ENCODE results near the gene ST6GALNAC5.
"Not testable (repeated sequence)": the region's sequence is repeated elsewhere in the genome, so short reads cannot be mapped to it uniquely, and the experiment has no call there.

ST6GALNAC5 gene

DNA sequence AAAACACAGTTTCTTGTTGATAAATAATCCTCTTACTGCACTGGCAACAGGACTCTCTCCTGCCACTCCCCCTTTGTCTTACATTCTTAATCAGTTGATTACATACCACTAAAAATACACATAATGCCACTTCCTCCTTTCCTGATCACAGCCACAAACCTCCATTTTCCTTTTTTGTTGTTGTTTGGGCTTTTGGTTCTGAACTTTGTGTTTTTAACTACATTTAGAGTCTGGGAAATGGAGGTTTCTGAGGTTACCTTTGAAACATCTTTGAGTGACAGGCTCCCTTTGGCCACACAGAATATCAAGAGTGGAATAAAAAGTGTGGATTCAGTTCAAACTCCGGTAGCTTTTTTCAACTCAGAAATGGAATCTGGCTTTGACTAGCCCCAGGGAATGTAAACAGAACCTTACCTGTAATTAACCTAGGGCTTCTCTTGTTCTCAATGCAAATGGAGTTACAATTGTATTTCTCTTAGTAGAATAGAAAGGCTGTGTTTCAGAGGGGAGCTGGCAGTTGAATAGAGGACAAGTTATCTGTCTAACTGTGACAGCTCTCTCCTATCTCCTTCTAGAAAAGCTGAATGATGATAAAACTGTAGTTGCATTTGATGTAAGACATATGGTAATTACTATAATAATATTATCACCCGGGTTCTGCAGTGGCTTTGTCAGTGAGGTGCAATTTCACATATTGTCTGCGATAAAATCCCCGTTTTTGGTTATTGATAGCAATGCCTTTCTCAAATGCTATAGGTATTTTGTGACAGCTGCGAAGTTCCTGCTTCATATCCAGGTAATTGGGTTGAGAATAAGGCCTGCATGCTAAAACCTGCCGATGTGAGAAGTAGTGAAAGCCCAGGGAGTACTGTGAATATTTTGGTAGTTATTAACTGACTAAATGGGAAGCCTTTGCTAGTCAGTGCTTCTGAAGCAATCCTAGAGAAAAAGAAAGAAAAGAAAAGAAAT is 66.9 kb downstream of the ST6GALNAC5 start:
- FAIRE-seq = no peak

GRCh38 chr1:76938304-76938703 is 71.0 kb downstream of the ST6GALNAC5 start:
- FAIRE-seq = no peak
- no peak for DNase-seq (ENCODE audit: low spot score)

More for the DNA sequence above, 66.9 kb downstream of the ST6GALNAC5 start:
- DNase-seq (ENCODE audit: low spot score) = no peak

DNA sequence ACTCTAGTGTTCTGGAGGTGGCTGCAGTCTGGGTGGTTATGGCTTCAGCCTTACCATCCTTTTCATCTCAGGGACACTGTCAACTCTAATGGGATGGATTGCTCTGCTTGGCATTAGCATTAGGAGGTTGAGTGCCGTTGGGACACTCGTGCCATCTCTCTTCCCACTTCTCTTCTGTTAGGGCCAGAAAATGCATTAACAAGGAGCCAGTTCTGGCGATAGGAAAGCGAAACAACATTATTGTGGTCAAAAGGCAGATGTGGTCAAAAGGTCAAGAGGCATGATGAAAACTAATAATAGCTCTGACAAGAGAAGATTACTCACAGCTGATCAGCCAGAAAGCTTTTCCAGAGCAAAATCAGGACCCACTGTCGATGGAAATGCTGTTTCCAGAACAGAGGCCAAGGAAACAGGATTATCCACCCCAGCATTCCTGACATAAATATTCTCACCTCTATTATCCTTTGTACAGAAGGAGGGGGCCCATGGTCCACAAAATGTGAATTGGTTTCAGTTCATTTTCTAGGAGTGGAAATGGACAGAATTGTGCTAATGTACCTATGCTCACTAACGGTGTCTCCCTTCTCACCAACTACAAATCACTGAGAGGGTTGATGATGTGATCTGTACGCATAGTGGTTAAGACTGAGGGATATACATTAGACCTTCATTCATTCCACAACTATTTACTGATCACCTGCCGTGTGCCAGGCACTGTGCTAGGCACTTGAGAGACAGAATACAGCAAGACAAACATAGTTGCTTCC is 72.0 kb downstream of the ST6GALNAC5 start:
- FAIRE-seq = peak; percentile 94

GRCh38 chr1:76939817-76940216 is 72.5 kb downstream of the ST6GALNAC5 start:
- FAIRE-seq (no peak), DNase-seq (ENCODE audit: low spot score) (no peak)

More for the DNA sequence above, 72.0 kb downstream of the ST6GALNAC5 start:
- DNase-seq (ENCODE audit: low spot score) = peak; percentile 86

DNA sequence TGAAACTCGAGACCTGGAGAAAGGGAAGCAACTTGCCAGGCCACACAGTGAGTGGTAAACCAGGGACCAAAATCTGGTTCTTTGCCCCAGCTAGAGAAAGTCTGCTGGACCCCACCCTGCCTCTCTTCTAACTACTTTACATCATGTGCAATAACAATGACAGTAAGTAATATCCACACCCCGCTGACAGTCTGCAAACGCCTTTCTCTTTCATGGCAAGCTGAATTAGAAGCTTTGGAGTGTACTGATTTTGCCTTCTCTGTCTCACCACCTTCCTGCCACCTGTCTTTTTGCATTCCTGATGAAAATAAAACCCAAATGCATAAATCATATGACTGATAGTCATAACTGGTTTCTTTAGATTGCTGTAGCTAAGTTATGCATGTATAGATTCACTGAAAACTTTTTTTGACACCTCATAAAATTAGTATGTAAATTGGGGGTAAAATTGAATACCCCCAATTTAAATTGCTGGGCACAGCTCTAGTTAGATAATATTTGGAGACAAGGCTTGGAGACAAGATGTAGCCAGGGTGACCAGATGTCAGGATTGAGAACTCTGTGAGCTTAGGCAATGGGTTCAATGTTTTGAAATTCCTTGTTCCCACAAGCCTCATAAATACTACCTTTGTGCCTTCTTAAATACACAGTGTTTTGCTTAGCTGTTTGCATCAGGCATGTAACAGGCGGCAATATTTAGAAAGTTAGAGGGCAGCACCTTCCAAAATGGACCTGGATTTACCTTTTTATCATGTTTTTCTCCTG is 73.5 kb downstream of the ST6GALNAC5 start:
- DNase-seq (ENCODE audit: low spot score) (no peak), FAIRE-seq (no peak)

- FAIRE-seq = no peak
These were observed 75.3 kb downstream of the ST6GALNAC5 start for GRCh38 chr1:76942549-76942948.

DNA sequence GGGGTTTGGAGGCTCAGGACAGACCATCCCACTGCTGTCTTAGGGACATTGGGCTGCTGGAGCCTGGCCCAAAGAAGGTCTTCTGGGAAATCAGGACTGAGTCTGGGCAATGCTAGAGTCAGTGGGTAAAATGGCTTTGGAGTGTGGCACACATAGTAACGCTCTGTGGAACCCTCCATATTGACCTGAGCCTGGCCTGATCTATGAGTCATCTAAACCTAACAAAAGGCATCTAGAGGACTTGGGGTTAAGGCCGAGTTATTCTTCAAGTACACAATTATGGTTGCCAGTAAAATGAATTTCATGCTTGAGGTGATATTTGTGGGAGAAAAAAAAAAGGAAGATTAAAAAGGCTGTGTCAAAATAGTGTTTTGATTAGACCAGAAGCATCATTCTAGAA is 77.7 kb downstream of the ST6GALNAC5 start:
- peak; percentile 83 for FAIRE-seq

More at GRCh38 chr1:76942549-76942948, 75.3 kb downstream of the ST6GALNAC5 start:
- DNase-seq (ENCODE audit: low spot score) = peak; percentile 41

GRCh38 chr1:76948846-76949245 is 81.6 kb downstream of the ST6GALNAC5 start:
- peak; percentile 64 for DNase-seq (ENCODE audit: low spot score)
- peak; percentile 68 for FAIRE-seq

More for the DNA sequence above, 77.7 kb downstream of the ST6GALNAC5 start:
- DNase-seq (ENCODE audit: low spot score) = peak; percentile 69

- FAIRE-seq (peak; percentile 91), DNase-seq (ENCODE audit: low spot score) (peak; percentile 93)
These were observed 82.2 kb downstream of the ST6GALNAC5 start for GRCh38 chr1:76949503-76949902.

DNA sequence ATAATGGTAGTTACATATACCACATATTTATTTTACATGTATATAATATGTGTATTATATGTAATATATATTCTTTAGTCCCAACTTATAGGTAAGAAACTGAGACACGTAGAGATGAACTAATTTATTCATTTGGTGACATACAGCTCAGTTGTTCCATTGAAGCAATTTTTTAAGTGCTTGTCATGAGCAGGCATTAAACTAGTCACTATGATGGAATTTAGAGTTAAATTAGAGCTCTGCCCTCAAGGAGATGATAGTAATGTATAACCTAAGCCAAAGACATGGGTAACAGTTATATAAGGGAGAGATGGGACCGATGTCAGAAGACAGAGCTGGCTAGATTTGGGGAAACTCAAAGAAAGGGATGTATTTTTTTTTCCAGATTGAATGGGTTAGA is 83.0 kb downstream of the ST6GALNAC5 start:
- DNase-seq (ENCODE audit: low spot score) (peak; percentile 77), FAIRE-seq (peak; percentile 81)

DNA sequence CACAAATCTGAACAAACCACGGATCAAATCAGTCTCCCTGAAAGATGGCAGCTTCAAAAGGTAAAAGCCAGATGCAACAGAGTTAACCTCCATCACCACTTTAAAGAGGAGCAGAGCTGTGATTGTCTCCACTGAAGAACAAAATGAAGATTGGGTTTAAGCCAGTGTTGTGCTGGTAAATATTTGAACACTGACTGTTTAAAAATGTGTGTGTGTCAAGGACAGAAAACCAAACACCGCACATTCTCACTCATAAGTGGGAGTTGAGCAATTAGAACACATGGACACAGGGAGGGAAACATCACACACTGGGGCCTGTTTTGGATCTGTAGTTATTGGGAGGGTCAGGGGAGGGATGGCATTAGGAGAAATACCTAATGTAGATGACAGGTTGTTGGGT is 83.9 kb downstream of the ST6GALNAC5 start:
- DNase-seq (ENCODE audit: low spot score) = peak; percentile 30
- FAIRE-seq = no peak

DNA sequence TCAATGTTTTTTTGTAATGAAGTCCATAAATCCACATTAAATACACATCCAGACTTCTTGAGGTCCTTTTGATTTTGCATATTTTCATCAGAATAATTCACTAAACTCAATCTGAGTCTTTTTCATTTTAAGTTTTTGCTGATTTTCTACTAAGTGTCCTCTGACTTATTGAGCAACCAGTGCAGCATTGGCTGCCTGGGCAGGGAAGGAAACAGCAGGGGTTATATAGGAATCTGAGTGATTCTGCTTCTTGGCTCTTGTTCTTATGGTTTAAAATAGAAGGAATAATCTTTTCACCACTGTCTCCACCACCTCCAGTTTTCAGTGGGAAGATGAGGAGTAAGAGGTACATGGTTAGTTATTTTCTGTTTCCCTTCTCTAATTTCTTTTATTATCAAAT is 88.4 kb downstream of the ST6GALNAC5 start:
- DNase-seq (ENCODE audit: low spot score) = no peak
- FAIRE-seq = no peak

DNA sequence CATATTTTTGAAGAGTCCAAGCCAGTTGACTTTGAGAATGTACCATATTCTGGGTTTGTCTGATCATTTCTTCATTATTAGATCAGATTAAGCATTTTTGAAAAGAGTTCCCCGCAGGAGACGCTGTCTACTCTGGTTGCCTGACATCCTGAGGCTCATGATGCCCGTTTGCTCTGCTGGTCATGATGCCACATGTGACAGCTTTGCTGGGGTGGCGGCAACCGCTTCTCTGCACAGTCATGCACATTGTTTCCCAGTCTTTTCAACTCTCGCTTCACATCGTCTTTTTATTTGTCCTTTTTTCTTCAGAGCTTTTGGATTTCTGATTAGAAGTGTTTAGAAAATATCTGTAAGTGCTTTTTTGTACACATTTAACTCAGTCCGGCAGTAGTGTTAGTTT is 90.7 kb downstream of the ST6GALNAC5 start:
- FAIRE-seq (no peak), DNase-seq (ENCODE audit: low spot score) (no peak)

- no peak for DNase-seq (ENCODE audit: low spot score)
- no peak for FAIRE-seq
These were observed 91.5 kb downstream of the ST6GALNAC5 start for GRCh38 chr1:76958828-76959227.

GRCh38 chr1:76959556-76959955 is 92.3 kb downstream of the ST6GALNAC5 start:
- no peak for FAIRE-seq

DNA sequence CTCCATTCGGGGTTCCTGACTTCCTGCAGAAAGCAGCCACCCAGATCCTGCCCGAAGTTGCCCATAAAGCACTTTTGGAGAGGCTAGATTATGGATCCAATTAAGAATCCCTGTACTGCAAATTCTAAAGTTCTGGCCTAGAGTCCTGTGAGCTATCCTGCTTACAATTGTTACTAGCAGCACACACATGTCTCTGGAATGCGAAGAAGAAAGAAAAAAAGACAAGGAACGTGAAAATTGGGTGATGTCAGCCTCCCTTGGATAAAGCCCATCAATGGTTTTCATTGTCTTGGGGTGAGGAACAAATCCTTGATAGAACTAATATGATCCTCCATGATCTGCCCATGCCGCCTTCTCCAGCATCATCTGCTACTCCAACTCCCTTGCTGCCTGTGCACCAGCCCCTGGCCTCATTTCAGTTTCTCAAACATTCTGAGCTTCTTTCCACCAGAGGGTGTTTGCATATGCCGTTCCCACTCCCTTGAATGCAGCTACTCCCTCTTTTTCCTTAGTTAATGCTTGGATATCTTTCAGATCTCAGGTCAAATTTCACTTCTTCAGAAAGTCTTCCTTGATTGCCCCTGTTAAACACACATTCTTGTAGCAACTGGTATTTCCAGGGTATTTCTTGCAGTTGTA is 94.0 kb downstream of the ST6GALNAC5 start:
- DNase-seq (ENCODE audit: low spot score) (no peak), FAIRE-seq (no peak)

More at GRCh38 chr1:76959556-76959955, 92.3 kb downstream of the ST6GALNAC5 start:
- DNase-seq (ENCODE audit: low spot score) = no peak

DNA sequence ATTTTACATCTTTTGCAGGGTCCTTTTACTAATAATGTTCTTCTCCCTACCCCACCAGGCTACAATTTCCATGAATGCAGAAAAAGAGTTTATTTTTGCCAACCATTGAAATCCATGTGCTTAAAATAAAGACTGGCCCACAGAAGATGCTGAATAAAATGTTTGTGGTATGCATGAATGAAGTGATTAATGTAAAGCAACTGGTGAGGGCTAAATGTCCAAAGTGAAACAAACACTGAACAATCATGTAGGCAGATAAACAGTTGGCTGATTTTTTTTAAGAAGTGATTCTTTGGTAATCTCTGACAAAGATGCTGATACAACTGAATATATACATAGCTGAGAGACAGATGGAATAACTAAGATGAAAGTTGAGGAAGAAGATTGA is 94.5 kb downstream of the ST6GALNAC5 start:
- DNase-seq (ENCODE audit: low spot score) (no peak), FAIRE-seq (no peak)

DNA sequence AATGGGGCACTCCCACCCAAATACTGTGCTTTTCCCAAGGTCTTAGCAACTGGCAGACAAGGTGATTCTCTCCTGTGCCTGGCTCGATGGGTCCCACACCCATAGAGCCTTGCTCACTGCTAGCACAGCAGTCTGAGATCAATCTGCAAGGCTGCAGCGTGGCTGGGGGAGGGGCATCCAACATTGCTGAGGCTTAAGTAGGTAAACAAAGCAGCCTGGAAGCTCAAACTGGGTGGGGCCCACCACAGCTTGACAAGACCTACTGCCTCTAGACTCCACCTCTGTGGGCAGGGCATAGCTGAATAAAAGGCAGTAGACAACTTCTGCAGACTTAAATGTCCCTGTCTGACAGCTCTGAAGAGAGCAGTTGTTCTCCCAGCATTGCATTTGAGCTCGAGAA is 114.0 kb downstream of the ST6GALNAC5 start:
- FAIRE-seq; DNase-seq (ENCODE audit: low spot score): not testable (repeated sequence)

GRCh38 chr1:76989976-76990375 is 122.7 kb downstream of the ST6GALNAC5 start:
- no peak for FAIRE-seq

DNA sequence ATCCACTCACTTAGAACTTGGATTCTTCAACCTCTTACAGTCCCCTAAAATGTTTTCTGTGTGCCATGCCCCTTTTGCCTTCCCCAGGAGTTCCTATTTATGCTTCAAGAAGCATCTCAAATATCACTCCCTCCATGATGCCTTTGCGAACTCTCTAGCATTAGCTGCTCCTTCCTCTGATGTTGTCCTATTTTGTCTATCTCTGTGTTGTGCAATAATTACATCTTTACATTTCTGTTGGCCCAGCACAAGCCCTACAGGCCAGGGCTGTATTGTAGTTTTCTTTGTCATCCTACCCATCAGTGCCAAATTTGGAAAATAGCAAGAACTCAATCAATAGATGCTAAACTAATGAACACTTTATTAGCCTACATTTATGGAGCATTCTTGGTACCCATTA is 125.8 kb downstream of the ST6GALNAC5 start:
- no peak for DNase-seq (ENCODE audit: low spot score)
- no peak for FAIRE-seq

More at GRCh38 chr1:76989976-76990375, 122.7 kb downstream of the ST6GALNAC5 start:
- no peak for DNase-seq (ENCODE audit: low spot score)
